Measurements from ENCODE around the gene ADPRS.
A peak's percentile ranks its signal among the peaks of the same experiment; 100 is the strongest.

ADPRS gene

DNA sequence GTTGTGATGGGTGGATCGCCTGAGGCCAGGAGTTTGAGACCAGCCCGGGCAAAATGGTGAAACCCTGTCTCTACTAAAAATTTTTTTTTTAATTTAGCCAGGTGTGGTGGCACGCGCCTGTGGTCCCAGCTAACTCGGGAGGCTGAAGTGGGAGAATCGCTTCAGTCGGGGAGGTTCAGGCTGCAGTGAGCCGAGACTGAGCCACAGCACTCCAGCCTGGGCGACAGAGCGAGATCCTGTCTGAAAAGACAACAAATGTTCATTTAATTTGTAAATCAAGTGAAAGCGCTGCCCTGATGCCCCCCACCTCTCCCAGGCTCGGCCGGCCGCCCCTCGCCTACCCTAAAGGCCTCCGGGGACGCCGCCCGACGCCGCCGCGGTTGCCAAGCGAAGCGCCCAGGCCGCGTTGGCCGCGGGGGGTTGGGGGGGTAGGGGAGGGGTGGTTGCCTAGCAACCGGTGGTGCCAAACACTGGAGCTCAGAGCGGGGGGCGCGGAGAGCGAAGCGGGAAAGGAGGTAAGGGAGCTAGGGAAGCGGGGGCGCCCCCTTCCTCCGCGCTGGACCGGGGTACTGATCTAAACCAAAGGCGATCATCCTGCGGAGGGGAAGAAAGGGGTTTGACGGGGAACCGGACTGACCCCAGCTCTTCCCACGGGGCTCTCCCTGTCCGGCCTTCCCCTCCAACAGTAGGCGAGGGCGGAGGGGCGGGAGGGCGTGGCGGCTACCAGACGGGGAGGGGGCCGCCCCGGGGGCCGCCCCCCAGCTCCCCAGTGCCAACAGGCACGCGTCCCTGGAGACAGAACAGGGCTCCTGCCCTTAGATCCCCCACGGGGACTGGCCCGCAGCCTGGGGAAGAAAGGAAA lies 4.8 kb upstream of the ADPRS start, which contains the start of gene TEKT2:
Gene TEKT2 (plus strand): TSS at position 460 of the 862 bp plus-strand sequence. CDS start 828 bp downstream, outside the sequence.
- Mint-ChIP-seq H3K4me3 (peak within 1 kb of the TSS; percentile 34), H3K9me3 (no peaks in the 10 kb centered on the region), H3K27me3 (peaks cover 37% of the 10 kb centered on the region), H3K4me1 (peaks cover 4% of the 10 kb centered on the region), H3K36me3 (ENCODE audit: low read depth) (no peaks in the 10 kb centered on the region), H3K27ac (no peak within 1 kb of the TSS)
- peak; percentile 32 for DNase-seq
- no peak for ATAC-seq

DNA sequence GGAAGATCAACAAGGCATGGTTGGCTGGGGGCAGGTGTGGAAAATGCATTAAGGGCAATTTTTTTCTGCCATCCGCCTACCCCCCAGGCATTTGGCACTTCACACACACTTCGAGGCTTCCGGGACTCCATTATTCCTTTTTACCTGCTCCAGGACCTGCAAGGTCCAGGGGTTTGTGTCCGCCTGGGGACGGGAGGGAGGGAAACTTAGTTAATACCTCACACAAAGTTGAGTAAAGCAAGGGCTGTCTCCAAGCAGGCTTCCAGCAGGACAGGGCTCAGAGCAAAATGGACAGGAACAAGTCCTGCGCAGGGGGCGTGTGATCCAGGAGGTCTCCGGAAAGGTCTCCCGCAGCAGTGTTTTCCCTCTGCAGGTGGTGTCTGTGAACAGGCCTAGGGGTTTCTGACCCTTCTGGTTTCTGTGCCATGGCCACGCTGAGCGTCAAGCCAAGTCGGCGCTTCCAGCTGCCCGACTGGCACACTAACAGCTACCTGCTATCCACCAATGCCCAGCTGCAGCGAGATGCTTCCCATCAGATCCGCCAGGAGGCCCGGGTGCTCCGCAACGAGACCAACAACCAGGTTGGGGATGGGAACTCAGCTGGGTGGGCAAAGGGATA lies 4.1 kb upstream of the ADPRS start:
- peaks cover 4% of the 10 kb centered on the region for H3K36me3 Mint-ChIP-seq (ENCODE audit: low read depth)
- ATAC-seq: no peak
- no peak overlapping the region for H3K27ac Mint-ChIP-seq
- H3K4me1 Mint-ChIP-seq: peaks cover 8% of the 10 kb centered on the region
- DNase-seq: no peak
- H3K27me3 Mint-ChIP-seq: peaks cover 35% of the 10 kb centered on the region
- peak overlapping the region; percentile 34 for H3K4me3 Mint-ChIP-seq
- H3K9me3 Mint-ChIP-seq: no peaks in the 10 kb centered on the region

DNA sequence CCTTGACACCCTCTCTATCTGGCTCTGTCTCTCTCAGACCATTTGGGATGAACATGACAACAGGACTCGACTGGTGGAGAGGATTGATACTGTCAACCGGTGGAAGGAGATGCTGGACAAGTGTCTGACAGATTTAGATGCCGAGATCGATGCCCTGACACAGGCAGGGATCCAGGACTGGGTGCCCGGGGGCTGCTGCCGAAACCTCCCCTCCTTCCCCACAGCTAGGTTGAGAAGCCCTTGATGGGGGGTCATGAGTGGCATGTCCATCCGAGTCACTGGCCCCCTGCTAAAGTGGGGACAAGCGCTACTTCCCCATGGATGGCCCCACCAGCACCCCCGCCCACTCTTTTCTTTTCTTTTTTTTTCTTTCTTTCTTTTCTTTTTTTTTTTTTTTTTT lies 3.6 kb upstream of the ADPRS start:
- H3K4me1 Mint-ChIP-seq: peaks cover 14% of the 10 kb centered on the region
- H3K36me3 Mint-ChIP-seq (ENCODE audit: low read depth): peaks cover 8% of the 10 kb centered on the region
- DNase-seq (no peak), ATAC-seq (no peak)
- no peak overlapping the region for H3K4me3 Mint-ChIP-seq
- H3K9me3 Mint-ChIP-seq: no peaks in the 10 kb centered on the region
- H3K27ac Mint-ChIP-seq: no peak overlapping the region
- H3K27me3 Mint-ChIP-seq: peaks cover 35% of the 10 kb centered on the region

DNA sequence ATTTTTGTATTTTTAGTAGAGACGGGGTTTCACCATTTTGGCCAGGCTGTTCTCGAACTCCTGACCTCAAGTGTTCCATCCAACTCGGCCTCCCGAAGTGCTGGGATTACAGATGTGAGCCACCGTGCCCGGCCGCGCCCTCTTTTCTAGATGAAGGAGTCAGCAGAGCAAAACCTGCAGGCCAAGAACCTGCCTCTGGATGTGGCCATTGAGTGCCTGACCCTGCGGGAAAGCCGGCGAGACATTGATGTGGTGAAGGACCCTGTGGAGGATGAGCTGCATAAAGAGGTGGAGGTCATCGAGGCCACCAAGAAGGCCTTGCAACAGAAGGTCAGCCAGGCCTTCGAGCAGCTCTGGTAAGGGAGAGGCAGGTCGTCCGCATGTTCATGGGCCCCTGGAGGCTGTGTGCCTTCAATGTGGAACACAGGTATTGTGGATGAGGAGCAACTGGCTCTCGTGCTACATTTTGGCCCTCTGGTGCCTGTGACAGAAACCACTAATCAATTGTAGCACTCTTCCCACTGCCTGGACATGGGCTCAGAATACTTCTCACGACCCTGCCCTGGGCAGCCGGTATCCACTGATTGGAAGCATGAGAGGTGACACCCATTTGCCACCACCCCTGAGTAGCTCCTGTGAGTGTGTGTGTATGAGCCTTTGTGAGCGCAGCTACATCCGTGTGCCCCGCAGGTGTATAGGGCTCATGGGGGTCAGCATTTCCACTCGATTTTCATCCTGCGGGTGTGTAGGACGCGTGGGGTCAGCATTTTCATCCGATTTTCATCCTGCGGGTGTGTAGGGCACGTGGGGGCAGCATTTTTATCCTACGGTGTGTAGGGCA lies 2.8 kb upstream of the ADPRS start:
- ATAC-seq: no peak
- Mint-ChIP-seq H3K27ac (no peak overlapping the region), H3K4me3 (no peak overlapping the region), H3K36me3 (ENCODE audit: low read depth) (peaks cover 9% of the 10 kb centered on the region), H3K27me3 (peaks cover 29% of the 10 kb centered on the region), H3K4me1 (peaks cover 16% of the 10 kb centered on the region), H3K9me3 (no peaks in the 10 kb centered on the region)
- DNase-seq: no peak

DNA sequence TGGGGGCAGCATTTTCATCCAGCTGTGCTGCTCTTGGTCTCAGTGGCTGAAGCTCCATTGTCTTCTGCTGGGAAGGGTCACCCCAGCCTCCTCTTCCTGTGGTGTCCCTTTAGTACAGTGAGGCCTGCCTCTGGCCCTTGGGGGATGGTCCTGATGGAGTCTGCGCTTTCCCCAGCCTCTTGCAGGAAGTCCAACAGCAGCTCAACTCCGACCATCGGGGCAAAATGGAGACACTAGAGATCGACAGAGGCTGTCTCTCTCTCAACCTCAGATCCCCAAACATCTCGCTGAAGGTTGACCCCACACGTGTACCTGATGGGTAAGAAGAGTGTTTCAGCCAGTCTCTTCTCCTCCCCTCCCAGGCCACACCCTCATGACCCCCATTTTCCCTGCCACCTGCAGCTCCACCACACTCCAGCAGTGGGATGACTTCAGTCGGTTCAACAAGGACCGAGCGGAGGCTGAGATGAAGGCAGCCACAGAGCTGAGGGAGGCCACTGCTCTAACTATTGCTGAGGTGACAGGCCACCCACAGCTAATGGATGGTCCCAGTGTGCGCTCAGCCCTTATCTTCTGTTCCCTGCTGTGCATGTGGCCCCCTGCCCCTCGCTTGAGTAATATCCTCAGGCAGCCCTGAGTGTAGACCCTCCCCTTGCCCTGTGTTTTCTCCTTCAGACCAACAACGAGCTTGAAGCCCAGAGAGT lies 2.0 kb upstream of the ADPRS start:
- DNase-seq (no peak), ATAC-seq (no peak)
- Mint-ChIP-seq H3K36me3 (ENCODE audit: low read depth) (peaks cover 11% of the 10 kb centered on the region), H3K27ac (peak overlapping the region; percentile 46), H3K4me1 (peaks cover 21% of the 10 kb centered on the region), H3K9me3 (no peaks in the 10 kb centered on the region), H3K27me3 (peaks cover 27% of the 10 kb centered on the region), H3K4me3 (no peak overlapping the region)

DNA sequence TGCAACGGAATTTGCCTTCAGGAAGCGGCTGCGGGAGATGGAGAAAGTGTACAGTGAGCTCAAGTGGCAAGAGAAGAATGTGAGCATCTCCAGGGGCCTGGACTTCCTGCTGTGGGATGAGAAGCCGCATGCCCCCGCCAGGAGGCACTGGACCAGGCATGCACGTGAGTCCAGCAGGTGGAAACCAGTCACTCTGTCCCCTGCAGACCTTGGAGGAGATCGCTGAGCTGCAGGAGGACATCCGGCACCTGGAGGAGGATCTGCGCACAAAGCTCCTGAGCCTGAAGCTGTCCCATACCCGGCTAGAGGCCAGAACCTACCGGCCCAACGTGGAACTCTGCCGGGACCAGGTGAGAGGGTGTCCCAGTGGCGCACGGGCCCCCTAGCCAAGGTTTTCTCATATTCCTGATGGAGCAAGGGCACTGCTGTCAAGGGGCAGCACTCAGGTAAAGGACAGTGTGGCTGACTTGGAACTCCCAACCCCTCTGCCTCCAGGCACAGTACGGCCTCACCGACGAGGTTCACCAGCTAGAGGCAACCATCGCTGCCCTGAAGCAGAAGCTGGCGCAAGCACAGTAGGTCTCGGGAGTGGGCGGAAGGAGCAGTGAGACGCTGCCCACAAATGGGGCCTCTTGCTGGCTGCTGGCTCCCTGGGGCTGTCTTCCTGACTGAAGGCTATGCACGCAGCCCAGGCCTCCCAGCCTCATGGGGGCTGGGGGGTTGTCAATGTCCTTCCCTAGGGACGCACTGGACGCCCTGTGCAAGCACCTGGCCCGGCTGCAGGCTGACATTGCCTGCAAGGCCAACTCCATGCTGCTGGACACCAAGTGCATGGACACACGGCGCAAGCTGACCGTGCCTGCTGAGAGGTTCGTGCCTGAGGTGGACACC lies 1.2 kb upstream of the ADPRS start:
- no peak for DNase-seq
- H3K4me1 Mint-ChIP-seq: peaks cover 21% of the 10 kb centered on the region
- peaks cover 19% of the 10 kb centered on the region for H3K27me3 Mint-ChIP-seq
- no peak overlapping the region for H3K4me3 Mint-ChIP-seq
- no peaks in the 10 kb centered on the region for H3K9me3 Mint-ChIP-seq
- H3K36me3 Mint-ChIP-seq (ENCODE audit: low read depth): peaks cover 15% of the 10 kb centered on the region
- no peak for ATAC-seq
- H3K27ac Mint-ChIP-seq: peak overlapping the region; percentile 46

DNA sequence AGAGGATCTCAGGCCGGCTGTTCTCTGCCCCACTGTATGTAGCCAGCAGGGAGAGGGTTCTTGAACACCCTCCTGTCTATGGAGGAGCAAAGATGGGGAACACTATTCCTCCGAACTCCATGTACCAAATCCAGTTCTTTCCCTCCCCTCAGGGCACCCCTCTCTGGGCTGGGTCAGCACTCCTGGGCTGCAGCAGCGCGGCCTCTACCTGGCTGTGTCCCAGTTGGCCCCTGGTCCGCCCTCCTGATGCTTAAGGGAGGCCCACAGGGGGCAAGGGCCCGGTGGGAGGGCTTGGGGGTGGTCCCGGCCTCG lies 471 bp upstream of the ADPRS start:
- peaks cover 21% of the 10 kb centered on the region for H3K4me1 Mint-ChIP-seq
- no peaks in the 10 kb centered on the region for H3K9me3 Mint-ChIP-seq
- peak overlapping the region; percentile 95 for H3K4me3 Mint-ChIP-seq
- ATAC-seq (no peak), DNase-seq (no peak)
- H3K27ac Mint-ChIP-seq: no peak overlapping the region
- peaks cover 16% of the 10 kb centered on the region for H3K27me3 Mint-ChIP-seq
- H3K36me3 Mint-ChIP-seq (ENCODE audit: low read depth): peaks cover 18% of the 10 kb centered on the region

DNA sequence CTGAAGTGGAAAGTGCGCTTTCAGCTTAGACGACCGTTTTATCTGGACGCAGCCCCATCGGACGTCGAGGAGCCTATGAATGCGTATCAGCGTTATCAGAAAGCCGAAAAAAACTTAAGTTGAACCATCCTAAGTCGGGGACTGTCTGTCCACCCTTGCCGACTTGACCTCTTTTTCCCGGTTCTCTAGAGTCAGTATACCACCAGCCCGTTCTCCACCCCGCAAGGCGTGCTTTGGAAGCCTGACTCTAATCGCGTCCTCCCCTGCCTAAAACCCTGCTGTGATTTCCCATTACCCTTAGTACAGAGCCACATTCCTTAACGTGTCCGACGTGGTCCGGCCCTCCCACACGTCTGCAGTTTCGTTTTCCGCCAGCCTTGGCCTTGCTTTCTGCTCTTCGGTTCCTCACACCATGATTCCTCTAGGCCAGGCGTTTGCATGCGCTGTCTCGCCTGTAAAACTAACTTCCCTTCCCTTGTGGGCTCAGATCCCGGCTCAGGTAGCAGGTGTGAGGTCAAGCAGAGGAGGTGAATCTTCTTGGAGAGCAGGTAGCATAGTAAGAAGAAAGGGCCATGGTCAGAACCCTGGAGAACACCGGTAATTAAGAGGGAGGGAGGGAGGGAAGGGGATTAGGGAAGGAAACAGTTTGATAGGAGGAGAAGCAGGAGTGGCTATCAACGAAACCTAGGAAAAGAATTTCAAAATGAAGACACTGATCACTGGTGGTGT lies 865 bp downstream of the ADPRS start:
- DNase-seq (peak; percentile 34), ATAC-seq (no peak)
- H3K4me1 Mint-ChIP-seq: peaks cover 18% of the 10 kb centered on the region
- peaks cover 22% of the 10 kb centered on the region for H3K36me3 Mint-ChIP-seq (ENCODE audit: low read depth)
- peaks cover 11% of the 10 kb centered on the region for H3K27me3 Mint-ChIP-seq
- H3K4me3 Mint-ChIP-seq: peak overlapping the region; percentile 95
- no peaks in the 10 kb centered on the region for H3K9me3 Mint-ChIP-seq
- peak overlapping the region; percentile 89 for H3K27ac Mint-ChIP-seq

DNA sequence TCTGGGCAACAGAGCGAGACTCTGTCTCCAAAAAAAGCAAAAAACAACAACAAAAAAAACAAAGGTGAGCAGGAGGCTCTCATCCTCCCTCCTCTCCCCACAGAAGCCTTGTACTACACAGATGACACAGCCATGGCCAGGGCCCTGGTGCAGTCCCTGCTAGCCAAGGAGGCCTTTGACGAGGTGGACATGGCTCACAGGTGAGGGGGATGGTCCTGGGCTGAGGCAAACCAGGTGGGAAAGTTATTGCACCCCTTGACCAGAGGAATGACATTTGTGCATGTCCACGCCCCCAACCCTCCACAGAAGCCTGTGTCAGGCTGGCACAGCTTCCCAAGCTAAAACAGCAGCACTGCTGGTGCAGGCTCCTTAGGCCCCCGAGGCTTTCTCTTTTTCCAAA lies 2.4 kb downstream of the ADPRS start:
- H3K27me3 Mint-ChIP-seq: peaks cover 4% of the 10 kb centered on the region
- peaks cover 18% of the 10 kb centered on the region for H3K4me1 Mint-ChIP-seq
- H3K9me3 Mint-ChIP-seq: no peaks in the 10 kb centered on the region
- no peak for ATAC-seq
- H3K36me3 Mint-ChIP-seq (ENCODE audit: low read depth): peaks cover 22% of the 10 kb centered on the region
- DNase-seq: no peak
- H3K4me3 Mint-ChIP-seq: peak overlapping the region; percentile 24
- no peak overlapping the region for H3K27ac Mint-ChIP-seq

DNA sequence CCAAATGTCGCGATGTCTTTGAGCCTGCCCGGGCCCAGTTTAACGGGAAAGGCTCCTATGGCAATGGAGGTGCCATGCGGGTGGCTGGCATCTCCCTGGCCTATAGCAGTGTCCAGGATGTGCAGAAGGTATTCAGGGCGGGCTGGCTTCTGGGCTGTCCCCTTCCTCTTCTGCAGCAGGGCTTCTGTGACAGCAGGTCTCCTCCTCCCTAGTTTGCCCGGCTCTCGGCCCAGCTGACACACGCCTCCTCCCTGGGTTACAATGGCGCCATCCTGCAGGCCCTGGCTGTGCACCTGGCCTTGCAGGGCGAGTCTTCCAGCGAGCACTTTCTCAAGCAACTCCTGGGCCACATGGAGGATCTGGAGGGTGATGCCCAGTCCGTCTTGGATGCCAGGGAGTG lies 3.0 kb downstream of the ADPRS start:
- H3K4me3 Mint-ChIP-seq: peak overlapping the region; percentile 24
- H3K4me1 Mint-ChIP-seq: peaks cover 18% of the 10 kb centered on the region
- DNase-seq (no peak), ATAC-seq (no peak)
- H3K27me3 Mint-ChIP-seq: no peaks in the 10 kb centered on the region
- H3K36me3 Mint-ChIP-seq (ENCODE audit: low read depth): peaks cover 22% of the 10 kb centered on the region
- H3K27ac Mint-ChIP-seq: no peak overlapping the region
- no peaks in the 10 kb centered on the region for H3K9me3 Mint-ChIP-seq

DNA sequence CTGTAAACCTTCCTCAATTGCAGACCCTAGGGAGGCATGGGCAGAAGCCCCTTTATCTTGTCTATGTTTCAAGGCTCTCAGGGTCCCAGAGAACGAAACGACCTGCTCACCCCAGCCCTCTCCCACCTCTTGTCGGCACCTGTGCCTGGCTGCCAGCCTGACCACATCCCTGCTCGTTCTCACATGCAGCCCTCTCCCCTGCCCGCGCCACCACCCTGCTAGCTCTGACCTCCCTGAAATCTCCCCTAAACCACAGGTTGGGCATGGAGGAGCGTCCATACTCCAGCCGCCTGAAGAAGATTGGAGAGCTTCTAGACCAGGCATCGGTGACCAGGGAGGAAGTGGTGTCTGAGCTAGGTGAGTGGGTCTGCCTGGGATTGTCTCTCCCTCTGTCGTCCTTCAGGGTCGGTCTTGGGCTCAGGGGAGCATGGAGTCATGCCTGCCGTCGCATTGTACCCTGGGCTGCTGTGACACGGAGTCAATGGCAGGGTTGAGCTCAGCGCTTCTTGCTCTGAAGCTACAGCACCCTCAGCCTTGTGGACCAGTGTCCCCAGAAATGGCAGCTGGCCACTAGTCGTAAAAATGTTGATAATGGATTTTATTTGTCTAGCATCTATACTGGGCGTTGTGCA lies 3.6 kb downstream of the ADPRS start:
- DNase-seq (no peak), ATAC-seq (no peak)
- Mint-ChIP-seq H3K27ac (no peak overlapping the region), H3K27me3 (no peaks in the 10 kb centered on the region), H3K4me3 (no peak overlapping the region), H3K4me1 (peaks cover 18% of the 10 kb centered on the region), H3K9me3 (no peaks in the 10 kb centered on the region), H3K36me3 (ENCODE audit: low read depth) (peaks cover 22% of the 10 kb centered on the region)

DNA sequence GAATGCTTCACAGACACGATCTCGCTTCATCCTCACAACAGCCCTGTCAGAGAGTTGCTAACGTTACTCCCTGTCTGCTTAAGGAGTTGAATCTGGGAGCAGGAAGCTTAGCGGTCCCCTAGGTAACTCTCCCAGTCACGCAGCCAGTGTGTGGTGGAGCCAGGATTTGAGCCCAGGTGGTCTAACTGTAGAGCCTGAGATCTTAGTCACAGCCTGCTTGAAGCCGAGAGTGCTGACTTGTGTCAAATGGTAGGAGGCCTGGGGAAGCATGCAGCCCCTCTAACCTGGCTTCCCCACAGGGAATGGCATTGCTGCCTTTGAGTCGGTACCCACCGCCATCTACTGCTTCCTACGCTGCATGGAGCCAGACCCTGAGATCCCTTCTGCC lies 4.1 kb downstream of the ADPRS start:
- peaks cover 18% of the 10 kb centered on the region for H3K4me1 Mint-ChIP-seq
- H3K27me3 Mint-ChIP-seq: no peaks in the 10 kb centered on the region
- H3K9me3 Mint-ChIP-seq: no peaks in the 10 kb centered on the region
- no peak overlapping the region for H3K4me3 Mint-ChIP-seq
- no peak overlapping the region for H3K27ac Mint-ChIP-seq
- no peak for DNase-seq
- ATAC-seq: no peak
- peaks cover 22% of the 10 kb centered on the region for H3K36me3 Mint-ChIP-seq (ENCODE audit: low read depth)

DNA sequence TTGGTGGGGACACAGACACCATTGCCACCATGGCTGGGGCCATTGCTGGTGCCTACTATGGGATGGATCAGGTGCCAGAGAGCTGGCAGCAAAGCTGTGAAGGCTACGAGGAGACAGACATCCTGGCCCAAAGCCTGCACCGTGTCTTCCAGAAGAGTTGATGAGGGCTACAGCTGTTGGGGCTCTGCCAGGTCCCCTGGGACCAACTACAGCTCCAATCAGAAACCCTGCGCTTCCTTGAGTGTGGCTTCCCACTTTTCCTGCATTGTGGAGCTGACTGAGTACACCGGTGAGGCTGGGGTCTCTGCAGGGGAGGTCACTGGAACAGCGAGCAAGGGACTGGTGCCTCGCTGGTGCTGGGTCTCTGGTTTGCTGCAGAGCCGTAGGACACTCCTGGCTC lies 4.5 kb downstream of the ADPRS start:
- ATAC-seq (no peak), DNase-seq (no peak)
- peaks cover 22% of the 10 kb centered on the region for H3K36me3 Mint-ChIP-seq (ENCODE audit: low read depth)
- H3K9me3 Mint-ChIP-seq: no peaks in the 10 kb centered on the region
- no peaks in the 10 kb centered on the region for H3K27me3 Mint-ChIP-seq
- H3K4me1 Mint-ChIP-seq: peaks cover 17% of the 10 kb centered on the region
- H3K27ac Mint-ChIP-seq: no peak overlapping the region
- no peak overlapping the region for H3K4me3 Mint-ChIP-seq
